Measurements from ENCODE around the gene ZNF628.
A peak's percentile ranks its signal among the peaks of the same experiment; 100 is the strongest.

Gene ZNF628

DNA sequence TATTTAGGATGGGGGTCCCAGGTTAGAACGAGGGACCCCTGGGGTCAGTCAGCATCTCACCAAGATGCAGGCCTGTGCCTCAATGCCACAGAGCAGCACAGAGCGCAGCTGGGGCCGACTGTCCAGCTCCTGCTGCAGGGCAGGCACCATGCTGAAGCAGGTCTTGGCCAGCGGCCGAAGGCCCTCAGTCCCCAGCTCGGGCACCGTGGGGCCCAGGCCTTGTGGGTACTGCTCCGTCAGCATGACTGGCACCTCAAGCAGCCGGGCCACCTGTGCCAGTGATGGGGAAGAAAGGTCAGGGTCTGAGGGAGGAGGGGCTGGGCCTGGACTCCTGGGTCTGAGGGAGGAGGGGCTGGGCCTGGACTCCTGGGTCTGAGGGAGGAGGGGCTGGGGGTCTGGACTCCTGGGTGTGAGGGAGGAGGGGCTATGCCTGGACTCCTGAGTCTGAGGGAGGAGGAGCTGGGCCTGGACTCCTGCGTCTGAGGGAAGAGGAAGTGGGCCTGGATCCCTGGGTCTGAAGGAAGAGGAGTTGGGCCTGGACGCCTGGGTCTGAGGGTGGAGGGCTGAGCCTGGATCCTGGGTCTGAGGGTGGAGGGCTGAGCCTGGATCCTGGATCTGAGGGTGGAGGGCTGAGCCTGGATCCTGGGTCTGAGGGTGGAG, 20.7 kb upstream of the ZNF628 start:
- intact Hi-C loops (cut with micrococcal nuclease) = no loop called here
- H3K36me3 Mint-ChIP-seq (ENCODE audit: low read depth) = peaks cover 53% of the 10 kb centered on the region
- H3K9me3 Mint-ChIP-seq = no peaks in the 10 kb centered on the region
- H3K4me1 Mint-ChIP-seq (ENCODE audit: low read depth) = peaks cover 34% of the 10 kb centered on the region
- H3K27ac Mint-ChIP-seq = no peak overlapping the region
- peaks cover 35% of the 10 kb centered on the region for H3K27me3 Mint-ChIP-seq
- H3K4me3 Mint-ChIP-seq = no peak overlapping the region

DNA sequence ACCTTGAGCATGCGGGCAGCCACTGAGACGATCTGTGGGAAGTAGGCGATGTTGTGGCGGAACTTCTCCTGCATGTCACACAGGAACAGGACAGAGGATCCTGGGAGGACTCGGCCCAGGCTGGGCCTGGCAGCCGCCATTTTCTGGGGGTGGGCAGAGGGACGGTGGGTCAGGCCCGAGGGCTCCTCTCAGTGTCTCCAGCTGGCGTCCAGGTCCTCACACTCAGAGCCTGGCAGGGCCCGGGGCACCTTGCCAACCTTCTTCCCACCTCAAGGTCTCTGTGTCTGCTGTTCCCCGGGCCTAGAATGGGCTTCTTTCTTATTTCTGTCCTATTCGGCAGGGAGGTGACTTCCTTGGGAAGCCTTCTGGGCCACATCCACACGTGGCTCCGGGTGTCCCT, 20.1 kb upstream of the ZNF628 start:
- H3K4me1 Mint-ChIP-seq (ENCODE audit: low read depth) = peaks cover 37% of the 10 kb centered on the region
- no peaks in the 10 kb centered on the region for H3K9me3 Mint-ChIP-seq
- peaks cover 58% of the 10 kb centered on the region for H3K36me3 Mint-ChIP-seq (ENCODE audit: low read depth)
- intact Hi-C loops (cut with micrococcal nuclease) = no loop called here
- H3K4me3 Mint-ChIP-seq = no peak overlapping the region
- H3K27me3 Mint-ChIP-seq = peaks cover 31% of the 10 kb centered on the region
- H3K27ac Mint-ChIP-seq = no peak overlapping the region

DNA sequence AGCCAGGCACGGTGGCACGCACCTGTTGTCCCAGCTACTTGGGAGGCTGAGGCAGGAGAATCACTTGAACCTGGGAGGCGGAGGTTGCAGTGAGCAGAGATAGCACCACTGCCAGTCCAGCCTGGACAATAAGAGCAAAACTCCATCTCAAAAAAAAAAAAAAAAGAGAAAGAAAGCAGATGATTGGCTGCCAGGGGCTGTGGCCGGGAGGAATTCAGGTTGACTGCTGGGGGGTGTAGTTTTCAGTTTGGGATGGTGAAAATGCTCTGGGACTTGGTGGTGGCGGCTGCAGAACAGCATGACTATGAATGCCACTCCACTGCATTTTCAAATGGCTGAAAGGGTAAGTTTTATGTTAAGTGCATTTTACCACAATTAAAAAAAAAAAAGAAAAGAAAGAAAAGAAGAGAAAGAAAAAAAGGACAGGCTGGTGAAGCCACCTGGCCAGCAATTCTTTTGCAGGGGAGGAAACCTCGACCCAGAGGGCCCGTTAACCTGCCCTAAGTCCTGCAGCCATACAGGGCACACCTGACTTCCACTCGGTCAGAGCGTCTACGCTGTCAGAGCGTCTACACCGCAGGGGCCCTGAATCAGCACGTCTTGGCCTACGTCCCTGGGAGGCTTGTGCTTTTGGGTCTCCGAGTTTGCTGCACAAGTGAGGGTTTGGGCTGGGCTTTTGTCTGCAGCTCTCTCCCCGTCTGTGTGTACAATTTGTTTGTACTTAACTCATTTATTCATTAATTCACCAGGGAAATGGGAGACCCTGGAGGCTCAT, 18.5 kb upstream of the ZNF628 start:
- no peaks in the 10 kb centered on the region for H3K9me3 Mint-ChIP-seq
- no peak overlapping the region for H3K4me3 Mint-ChIP-seq
- peaks cover 40% of the 10 kb centered on the region for H3K4me1 Mint-ChIP-seq (ENCODE audit: low read depth)
- peaks cover 18% of the 10 kb centered on the region for H3K27me3 Mint-ChIP-seq
- peaks cover 56% of the 10 kb centered on the region for H3K36me3 Mint-ChIP-seq (ENCODE audit: low read depth)
- H3K27ac Mint-ChIP-seq = no peak overlapping the region
- intact Hi-C loops (cut with micrococcal nuclease) = no loop called here

DNA sequence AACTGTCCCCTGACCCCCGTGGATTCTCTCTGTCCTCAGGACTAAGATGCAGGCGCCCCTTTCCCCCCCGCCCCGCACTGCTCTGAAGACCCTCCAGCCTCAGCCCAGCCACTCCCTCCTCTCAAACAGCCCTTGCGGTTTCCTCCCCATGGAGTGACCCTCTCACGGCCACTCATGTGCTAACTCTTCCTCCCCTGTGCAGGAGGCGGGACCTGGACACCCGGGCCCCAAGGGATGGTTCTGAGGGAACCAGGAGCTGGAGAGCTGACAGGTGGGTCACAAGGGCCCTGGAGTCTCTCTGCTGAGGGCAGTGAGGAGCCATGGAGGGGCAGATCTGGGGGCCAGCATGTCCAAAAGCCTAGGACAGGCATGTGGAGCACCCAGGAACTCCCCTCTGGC, 16.9 kb upstream of the ZNF628 start:
- H3K27me3 Mint-ChIP-seq = peaks cover 10% of the 10 kb centered on the region
- H3K36me3 Mint-ChIP-seq (ENCODE audit: low read depth) = peaks cover 39% of the 10 kb centered on the region
- peaks cover 43% of the 10 kb centered on the region for H3K4me1 Mint-ChIP-seq (ENCODE audit: low read depth)
- intact Hi-C loops (cut with micrococcal nuclease) = no loop called here
- H3K9me3 Mint-ChIP-seq = no peaks in the 10 kb centered on the region
- no peak overlapping the region for H3K4me3 Mint-ChIP-seq
- H3K27ac Mint-ChIP-seq = no peak overlapping the region

DNA sequence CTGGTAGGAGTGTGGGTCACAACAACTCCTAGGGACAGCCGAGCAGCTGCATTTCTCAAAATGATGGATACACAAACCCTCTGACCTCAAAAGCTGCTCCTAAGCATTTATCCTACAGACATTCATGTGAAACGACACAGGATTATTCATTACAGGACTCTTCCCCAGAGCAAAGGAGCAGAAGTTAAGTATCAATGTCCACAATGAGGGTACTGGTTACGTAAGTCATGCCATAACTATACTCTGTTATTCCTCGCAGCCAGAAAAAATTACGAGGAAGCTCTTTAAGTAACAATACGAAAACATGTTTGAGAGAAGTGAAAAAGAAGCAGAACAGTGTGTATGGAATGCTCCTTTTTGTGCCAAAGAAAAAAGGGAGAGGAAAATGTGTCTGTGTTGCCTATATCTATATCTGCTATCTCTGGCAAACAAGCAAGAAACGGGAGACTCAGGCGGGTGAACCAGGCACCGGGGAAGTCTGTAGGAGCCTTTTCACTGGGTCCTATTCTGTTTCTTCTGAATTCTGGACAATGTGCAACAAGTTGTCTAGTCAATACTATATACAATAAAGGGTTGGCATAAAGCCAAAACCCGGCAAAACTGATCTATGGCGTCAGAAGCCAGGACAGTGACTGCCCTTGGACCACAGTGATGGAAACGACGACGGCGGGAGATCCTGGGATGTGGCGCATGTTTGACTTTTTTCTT, 16.3 kb upstream of the ZNF628 start:
- no peaks in the 10 kb centered on the region for H3K9me3 Mint-ChIP-seq
- intact Hi-C loops (cut with micrococcal nuclease) = no loop called here
- peak overlapping the region; percentile 90 for H3K4me3 Mint-ChIP-seq
- H3K27me3 Mint-ChIP-seq = peaks cover 8% of the 10 kb centered on the region
- H3K27ac Mint-ChIP-seq = peak overlapping the region; percentile 92
- H3K4me1 Mint-ChIP-seq (ENCODE audit: low read depth) = peaks cover 43% of the 10 kb centered on the region
- peaks cover 34% of the 10 kb centered on the region for H3K36me3 Mint-ChIP-seq (ENCODE audit: low read depth)

DNA sequence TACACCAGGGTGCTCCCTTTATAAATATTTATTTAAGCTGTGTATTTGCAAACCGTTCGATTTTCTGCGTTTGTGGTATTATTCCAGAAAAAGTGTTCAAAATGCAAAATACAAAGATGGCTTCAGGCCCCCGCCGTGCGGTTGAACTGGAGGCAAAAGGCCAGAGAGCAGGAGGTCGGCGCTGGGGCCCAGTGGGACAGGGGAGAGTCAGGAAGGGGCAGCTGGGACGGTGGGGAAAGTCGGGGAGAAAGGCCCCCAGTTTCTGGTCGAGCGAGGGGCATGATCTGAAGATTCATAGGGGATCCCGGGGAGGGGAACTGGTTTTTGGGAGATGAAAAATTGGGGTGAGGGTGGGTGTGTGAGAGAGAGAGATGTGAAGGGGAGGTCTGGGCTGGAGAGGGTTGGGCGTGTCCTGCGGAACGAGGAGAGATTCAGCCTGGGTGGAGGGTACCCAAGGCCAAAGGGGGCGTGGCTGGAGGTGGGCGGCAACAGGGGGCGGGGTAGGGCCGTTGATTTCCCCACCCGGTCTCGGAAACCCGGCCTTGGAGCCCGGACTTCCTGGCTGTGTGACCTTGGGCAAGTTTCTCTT, 15.7 kb upstream of the ZNF628 start:
- peaks cover 39% of the 10 kb centered on the region for H3K4me1 Mint-ChIP-seq (ENCODE audit: low read depth)

DNA sequence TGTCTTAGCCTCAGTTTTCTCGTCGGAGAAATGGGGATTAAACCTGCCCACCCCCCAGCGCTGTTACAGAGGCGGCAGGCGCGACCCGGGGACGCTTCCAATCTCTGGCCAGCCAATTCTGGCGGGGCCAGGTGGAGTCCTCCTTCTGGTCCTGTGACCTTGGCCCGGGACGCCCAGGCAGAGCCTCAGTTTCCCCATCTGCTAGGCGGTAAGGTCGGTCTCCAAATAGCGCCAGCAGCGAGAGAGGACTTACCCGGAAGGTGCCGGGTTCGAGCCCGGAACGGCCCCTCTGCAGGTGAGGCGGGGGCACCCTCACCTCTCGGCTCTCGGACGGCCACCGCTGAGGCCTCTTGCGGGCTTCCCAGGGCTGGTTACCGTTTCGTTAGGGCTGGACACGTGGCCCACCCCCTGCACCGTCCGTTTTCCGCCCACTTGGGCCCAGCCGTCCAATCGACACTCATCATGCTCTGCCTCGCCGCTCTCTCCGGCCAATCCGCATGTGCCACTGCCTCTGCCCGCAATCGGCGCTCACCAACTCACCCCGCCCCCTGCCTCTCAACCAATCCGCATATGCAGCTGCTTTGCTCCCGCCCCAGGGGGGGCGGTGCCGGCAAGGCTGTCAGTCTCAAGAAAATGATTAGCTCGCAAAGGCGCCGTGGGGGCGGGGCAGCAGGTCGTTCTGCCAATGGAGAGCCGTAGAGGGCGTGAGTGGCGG, 15.0 kb upstream of the ZNF628 start, which contains the start of gene ISOC2:
Gene ISOC2, minus strand, starts transcription at position 384 of the 715 bp plus-strand sequence. CDS start 5,156 bp downstream, outside the sequence.
- Mint-ChIP-seq H3K36me3 (ENCODE audit: low read depth) (peaks cover 20% of the 10 kb centered on the region), H3K4me3 (peak within 1 kb of the TSS; percentile 90), H3K27ac (peak within 1 kb of the TSS; percentile 92), H3K9me3 (no peaks in the 10 kb centered on the region), H3K4me1 (ENCODE audit: low read depth) (peaks cover 34% of the 10 kb centered on the region), H3K27me3 (peaks cover 14% of the 10 kb centered on the region)
- intact Hi-C loops (cut with micrococcal nuclease) = no loop called here

More for the DNA sequence above, 15.7 kb upstream of the ZNF628 start:
- Mint-ChIP-seq H3K27ac (peak overlapping the region; percentile 92), H3K4me3 (peak overlapping the region; percentile 90), H3K9me3 (no peaks in the 10 kb centered on the region), H3K27me3 (peaks cover 9% of the 10 kb centered on the region), H3K36me3 (ENCODE audit: low read depth) (peaks cover 27% of the 10 kb centered on the region)
- intact Hi-C loops (cut with micrococcal nuclease) = no loop called here

DNA sequence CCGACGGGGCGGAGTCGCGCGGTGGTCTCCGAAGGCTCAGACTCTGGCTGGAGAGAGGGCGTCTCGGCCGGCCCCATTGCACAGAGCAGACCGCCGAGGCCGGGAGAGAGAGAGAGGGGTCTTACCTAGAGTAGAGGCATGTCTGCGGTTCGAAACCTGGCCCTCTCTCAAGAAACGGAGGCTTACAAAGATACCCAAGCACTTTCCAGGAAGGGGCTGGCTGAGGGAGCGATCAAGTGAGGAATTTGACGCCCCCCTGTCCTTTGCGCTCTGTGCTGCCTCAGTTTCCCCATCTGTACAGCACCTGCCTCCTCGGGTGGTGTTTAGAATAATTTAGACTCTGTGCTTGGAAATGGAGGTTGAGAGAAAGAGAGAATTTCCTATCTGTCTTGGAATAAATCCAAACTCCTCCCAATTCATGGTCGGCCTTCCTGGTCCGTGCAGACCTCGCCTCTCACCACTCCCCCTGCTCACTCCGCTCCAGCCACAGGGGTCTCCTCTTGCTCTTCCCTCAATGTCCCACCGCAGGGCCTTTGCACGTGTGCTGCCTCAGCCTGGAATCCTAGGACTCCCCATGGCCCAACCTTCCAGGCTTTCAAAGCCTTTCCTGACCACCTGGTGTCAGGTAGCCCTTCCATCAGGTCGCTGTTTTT, 14.3 kb upstream of the ZNF628 start:
- intact Hi-C loops (cut with micrococcal nuclease) = loop anchor here (1.0 kb wide), 1 partner anchor 14 kb away; the partner anchor contains the start of gene ZNF628
- Mint-ChIP-seq H3K27me3 (peaks cover 15% of the 10 kb centered on the region), H3K9me3 (no peaks in the 10 kb centered on the region), H3K36me3 (ENCODE audit: low read depth) (peaks cover 14% of the 10 kb centered on the region), H3K4me3 (peak overlapping the region; percentile 90), H3K4me1 (ENCODE audit: low read depth) (peaks cover 34% of the 10 kb centered on the region), H3K27ac (peak overlapping the region; percentile 92)

- H3K27ac Mint-ChIP-seq = peak overlapping the region; percentile 92
- peak overlapping the region; percentile 90 for H3K4me3 Mint-ChIP-seq
- H3K9me3 Mint-ChIP-seq = no peaks in the 10 kb centered on the region
- peaks cover 10% of the 10 kb centered on the region for H3K36me3 Mint-ChIP-seq (ENCODE audit: low read depth)
- H3K27me3 Mint-ChIP-seq = peaks cover 19% of the 10 kb centered on the region
- intact Hi-C loops (cut with micrococcal nuclease) = loop anchor here (1.0 kb wide), 1 partner anchor 14 kb away; the partner anchor contains the start of gene ZNF628
- H3K4me1 Mint-ChIP-seq (ENCODE audit: low read depth) = peaks cover 34% of the 10 kb centered on the region
These were observed 13.7 kb upstream of the ZNF628 start for GRCh38 chr19:55462722-55463121.

DNA sequence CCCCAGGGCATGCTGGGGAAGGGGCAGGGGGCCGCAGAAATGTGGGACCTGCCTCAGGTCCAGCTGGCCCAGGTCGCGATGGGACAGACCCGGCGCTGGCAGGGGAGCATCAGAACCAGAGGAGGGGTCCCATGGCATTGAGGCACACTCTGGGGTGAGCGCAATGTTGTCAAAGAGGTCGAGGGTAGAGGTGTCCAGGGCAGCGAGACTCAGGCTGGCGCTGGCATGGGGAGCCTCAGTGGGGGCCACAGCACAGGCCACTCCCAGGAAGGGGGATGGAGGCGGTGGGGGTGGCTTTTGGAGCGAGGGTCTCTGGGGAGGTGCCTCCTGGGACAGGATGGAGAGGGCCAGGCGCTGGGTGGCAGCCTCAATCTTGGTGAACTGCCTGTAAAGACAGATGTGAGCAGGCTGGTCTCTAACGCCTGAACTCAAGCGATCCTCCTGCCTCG, 12.8 kb upstream of the ZNF628 start:
- H3K4me1 Mint-ChIP-seq (ENCODE audit: low read depth) = peaks cover 33% of the 10 kb centered on the region
- peaks cover 7% of the 10 kb centered on the region for H3K36me3 Mint-ChIP-seq (ENCODE audit: low read depth)
- intact Hi-C loops (cut with micrococcal nuclease) = no loop called here
- H3K9me3 Mint-ChIP-seq = no peaks in the 10 kb centered on the region
- no peak overlapping the region for H3K27ac Mint-ChIP-seq
- H3K4me3 Mint-ChIP-seq = no peak overlapping the region
- peaks cover 19% of the 10 kb centered on the region for H3K27me3 Mint-ChIP-seq

DNA sequence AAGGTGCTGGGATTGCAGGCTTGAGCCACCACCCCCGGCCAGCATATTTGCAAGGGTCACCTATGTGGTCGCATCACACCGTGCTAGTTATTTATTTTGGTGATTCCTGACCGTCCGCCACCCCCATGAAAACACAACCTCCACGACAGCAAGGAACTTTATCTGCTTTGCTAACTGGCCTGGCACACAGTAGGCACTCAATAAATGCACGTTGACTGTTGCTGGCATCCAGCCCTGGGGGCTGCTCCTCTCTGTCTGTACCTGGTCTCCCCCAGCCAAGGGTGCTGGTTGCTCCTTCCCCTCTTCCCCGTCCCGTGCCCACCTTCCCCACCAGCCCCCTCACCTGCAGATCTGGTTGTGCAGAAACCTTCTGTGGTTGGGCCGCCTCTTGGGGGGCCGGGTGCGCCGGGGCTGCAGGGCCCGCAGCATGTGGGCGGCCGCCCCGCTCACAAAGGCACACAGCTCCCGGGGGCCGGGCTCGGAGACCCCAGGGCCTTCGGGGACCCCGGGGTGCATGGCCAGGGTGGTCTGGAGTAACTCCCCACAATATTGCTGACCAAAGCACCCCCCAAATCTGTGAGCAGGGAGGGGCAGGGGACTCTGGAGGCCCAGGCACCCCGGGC, 12.3 kb upstream of the ZNF628 start:
- H3K4me3 Mint-ChIP-seq = no peak overlapping the region
- intact Hi-C loops (cut with micrococcal nuclease) = no loop called here
- peaks cover 19% of the 10 kb centered on the region for H3K27me3 Mint-ChIP-seq
- no peak overlapping the region for H3K27ac Mint-ChIP-seq
- H3K36me3 Mint-ChIP-seq (ENCODE audit: low read depth) = peaks cover 7% of the 10 kb centered on the region
- H3K9me3 Mint-ChIP-seq = no peaks in the 10 kb centered on the region
- H3K4me1 Mint-ChIP-seq (ENCODE audit: low read depth) = peaks cover 30% of the 10 kb centered on the region

- H3K4me3 Mint-ChIP-seq = no peak within 1 kb of the TSS
- H3K27ac Mint-ChIP-seq = no peak within 1 kb of the TSS
- intact Hi-C loops (cut with micrococcal nuclease) = no loop called here
- peaks cover 25% of the 10 kb centered on the region for H3K4me1 Mint-ChIP-seq (ENCODE audit: low read depth)
- H3K27me3 Mint-ChIP-seq = peaks cover 19% of the 10 kb centered on the region
- no peaks in the 10 kb centered on the region for H3K9me3 Mint-ChIP-seq
- peaks cover 7% of the 10 kb centered on the region for H3K36me3 Mint-ChIP-seq (ENCODE audit: low read depth)
These were observed 11.8 kb upstream of the ZNF628 start, which contains the start of gene C19orf85 for GRCh38 chr19:55464662-55465054. C19orf85 (minus strand) TSS chr19:55464751; CDS start chr19:55464554, 197 bp downstream.
